HepG2 (cell line): Measurements from ENCODE around the gene ANP32B. TPM values are rescaled to one million over a fixed set of nuclear protein-coding genes. Genes with fewer than 3 reads are reported as not detected.
A peak's percentile ranks its signal among the peaks of the same experiment; 100 is the strongest.

Experiments used
- DMAP1 ChIP-seq: IDR thresholded peaks from 2 replicates; pipeline ENCODE4 v1.6.1; 2016
- GFI1 ChIP-seq: sonication (generic); formaldehyde crosslinking; IDR thresholded peaks from 2 replicates; pipeline ENCODE4 v1.5.0; 2020; ENCODE audit warnings: missing genetic modification reagents, mild to moderate bottlenecking, borderline replicate concordance
- MEF2D ChIP-seq: sonication (generic); formaldehyde crosslinking; IDR thresholded peaks from 2 replicates; pipeline ENCODE4 v1.5.1; 2020; ENCODE audit warnings: mild to moderate bottlenecking, missing genetic modification reagents
- MLXIP ChIP-seq: sonication (generic); formaldehyde crosslinking; IDR thresholded peaks from 2 replicates; pipeline ENCODE4 v1.9.0; 2021; ENCODE audit warnings: missing genetic modification reagents, borderline replicate concordance
- SRSF1 ChIP-seq: fragments of 200-400 bp; formaldehyde crosslinking; optimal IDR thresholded peaks from 2 replicates; pipeline ENCODE3; 2017; ENCODE audit warnings: mild to moderate bottlenecking, low read depth, low read length, moderate library complexity
- ZBTB40 ChIP-seq, 2 experiments: fragments of 450-650 bp in 1 of 2; sonication (generic) in 1 of 2; formaldehyde crosslinking in 1 of 2; IDR thresholded peaks; 2 replicates each; pipeline versions ENCODE4 v1.6.1 to v1.8.0; 2016 to 2022; ENCODE audit warnings: antibody characterized with exemption in 1 of 2, mild to moderate bottlenecking in 1 of 2, missing genetic modification reagents in 1 of 2
- ZFAT ChIP-seq: sonication (generic); formaldehyde crosslinking; conservative IDR thresholded peaks from 2 replicates; pipeline ENCODE4 v1.8.1; 2023; ENCODE audit warnings: missing genetic modification reagents, inconsistent platforms
- ZNF281 ChIP-seq: sonication (generic); formaldehyde crosslinking; IDR thresholded peaks from 2 replicates; pipeline ENCODE4 v1.4.0; 2020; ENCODE audit warnings: missing genetic modification reagents, borderline replicate concordance
- ZNF569 ChIP-seq: sonication (generic); formaldehyde crosslinking; IDR thresholded peaks from 2 replicates; pipeline ENCODE4 v1.5.0; 2020; ENCODE audit warnings: mild to moderate bottlenecking, missing genetic modification reagents, moderate library complexity, borderline replicate concordance
- ZNF713 ChIP-seq: sonication (generic); formaldehyde crosslinking; IDR thresholded peaks from 2 replicates; pipeline ENCODE4 v1.4.0; 2020; ENCODE audit warnings: mild to moderate bottlenecking, missing genetic modification reagents
- polyA plus RNA-seq, 8 experiments: library from polyadenylated mRNA; depleted of rRNA in 3 of 8; stranded (reverse) in 7 of 8; unstranded in 1 of 8; fragments of >200 nt; fragmentation: Illumina TruSeq in 4 of 8; extraction: Trizol in 4 of 8; gene quantifications; 2 replicates each; pipeline versions ENCODE4 v1.2.1 to v1.2.3, GENCODE V29; 2011 to 2016; ENCODE audit warnings: low read depth in 4 of 8, missing spikeins in 1 of 8, mixed read lengths in 1 of 8; ENCODE audit not compliant: insufficient read depth in 1 of 8
- total RNA-seq, 5 experiments: library from RNA; depleted of rRNA; stranded (reverse); fragments of >200 nt; fragmentation: Illumina TruSeq; extraction: Trizol; gene quantifications; 2 replicates each; pipeline ENCODE4 v1.2.3, GENCODE V29; 2016; ENCODE audit warnings: low read depth in 1 of 5

ANP32B gene
- total and polyA plus RNA-seq, 2 of the 13 experiments (the other 11 are each of a cell fraction or from before 2014, with no cell fraction given), result 22.1 to 37.5 TPM

GRCh38 chr9:97982683-97983588, at the start of gene ANP32B (continued):
- 0 out of 2 replicates have a peak, but pooled peaks have one; percentile 26 for TF ChIP-seq MEF2D (CRISPR knock-in tag)
- no peak for TF ChIP-seq ZNF713 (CRISPR knock-in tag)
- peak; percentile 90 for TF ChIP-seq DMAP1
- 0 out of 2 replicates have a peak, but pooled peaks have one; percentile 0 for TF ChIP-seq ZFAT (CRISPR knock-in tag)
- TF ChIP-seq MLXIP (CRISPR knock-in tag), result 0 out of 2 replicates have a peak, but pooled peaks have one; percentile 32
- TF ChIP-seq GFI1 (CRISPR knock-in tag), result 0 out of 2 replicates have a peak, but pooled peaks have one; percentile 60
- TF ChIP-seq SRSF1, result peak; percentile 95
- TF ChIP-seq ZNF569, result no peak
- no peak for TF ChIP-seq ZBTB40 (IDR thresholded peaks at IDR 0.05)
- TF ChIP-seq ZBTB40 (CRISPR knock-in tag; IDR thresholded peaks at IDR 0.05), result peak; percentile 62; the same call in 1 of the 2 replicates
- peak; percentile 64; the same call in 1 of the 2 replicates for TF ChIP-seq ZNF281
